ENCODE data around the gene PRSS2. TPM values are rescaled to one million over a fixed set of nuclear protein-coding genes. Genes with fewer than 3 reads are reported as not detected.

The PRSS2 gene
- total and polyA plus RNA-seq, 2 donors (not counting 3 experiments of a cell fraction or from before 2014, with no cell fraction given) = 0.25 TPM; not detected in 1

- dilution Hi-C loops (cut with MboI; ENCODE audit: extremely low pct_ligation_motif_present, low sequenced_read_pairs) = no loop called here
- intact Hi-C loops (cut with micrococcal nuclease) = no loop called here
- POLR2A ChIA-PET = no interaction called here
These were observed 19.3 kb downstream of the PRSS2 start for GRCh38 chr7:142790056-142790455.

More at GRCh38 chr7:142790056-142790455, 19.3 kb downstream of the PRSS2 start:
- Histone ChIP-seq H3K4me3 (replicated peaks in 1 of 3; ENCODE audit: insufficient read depth in 1 of 3, low read depth in 1 of 3, low read length in 3 of 3) (no peak overlapping the region), H4K20me1 (replicated peaks; ENCODE audit: control insufficient read depth, extremely low read depth, insufficient read depth, low read length) (no peaks in the 10 kb centered on the region), H3K4me1 (ENCODE audit: control insufficient read depth, extremely low read depth, insufficient read depth, low read length) (peaks cover 2% of the 10 kb centered on the region), H3K9ac (replicated peaks; ENCODE audit: extremely low read depth, insufficient read depth, low read length) (no peak overlapping the region), H3K79me2 (ENCODE audit: control insufficient read depth, insufficient read depth, low read length) (no peaks in the 10 kb centered on the region), H3K27ac (ENCODE audit: insufficient read depth, low read depth, low read length) (no peak overlapping the region), H2AFZ (ENCODE audit: low read depth, low read length) (no peak overlapping the region), H3K36me3 (ENCODE audit: control insufficient read depth in 2 of 2, extremely low read depth in 1 of 2, insufficient read depth in 2 of 2, low read length in 2 of 2) (no peaks in the 10 kb centered on the region), H3K4me2 (ENCODE audit: insufficient read depth, low read length) (no peak overlapping the region), H3K27me3 (ENCODE audit: control insufficient read depth in 2 of 2, insufficient read depth in 2 of 2, low read length in 2 of 2) (no peaks in the 10 kb centered on the region), H3K9me3 (replicated peaks; ENCODE audit: control insufficient read depth, insufficient read depth, low read length) (no peaks in the 10 kb centered on the region), H3K9me1 (replicated peaks; ENCODE audit: control insufficient read depth, extremely low read depth, insufficient read depth, low read length) (no peaks in the 10 kb centered on the region)
- CTCF ChIA-PET = interaction anchor here (1.0 to 20.4 kb wide), 6 partner anchors 20 to 262 kb away, joined by 3 to 425 read pairs (median 4); no protein-coding TSS in a partner anchor
- DNase-seq (ENCODE audit: low read depth, low spot score) (no peak), FAIRE-seq (no peak)
- BruUV-seq (replicated peaks) = no TSS peak
- TF ChIP-seq JUN (IDR thresholded peaks at IDR 0.05; ENCODE audit: borderline replicate concordance, insufficient read depth, insufficient read length, low read depth) (no peak), EZH2 (IDR thresholded peaks at IDR 0.05; ENCODE audit: borderline replicate concordance, low read depth, low read length, severe bottlenecking) (no peak), CTCF (IDR thresholded peaks at IDR 0.05; ENCODE audit: extremely low read depth in 1 of 2, insufficient read depth in 1 of 2, low read depth in 1 of 2, low read length in 2 of 2) (no peak), MAX (IDR thresholded peaks at IDR 0.05; ENCODE audit: insufficient read depth, insufficient read length) (no peak), MYC (IDR thresholded peaks at IDR 0.05; ENCODE audit: low read depth, low read length) (no peak), GATA2 (IDR thresholded peaks at IDR 0.05; ENCODE audit: insufficient read depth, insufficient read length, low read depth, low read length) (no peak), POLR2AphosphoS5 (IDR thresholded peaks at IDR 0.05; ENCODE audit: insufficient read depth, low read depth, low read length) (no peak), POLR2A (IDR thresholded peaks at IDR 0.05; ENCODE audit: low read depth, low read length) (no peak), FOS (IDR thresholded peaks at IDR 0.05; ENCODE audit: borderline replicate concordance, insufficient read depth, low read length) (no peak)
